NCI-H2171 treated with DMSO at 0.1 percent for 48 hours (cell line): Measurements from ENCODE around the gene TTLL8.
"Not testable (repeated sequence)": the region's sequence is repeated elsewhere in the genome, so short reads cannot be mapped to it uniquely, and the experiment has no call there.

Experiments
- DNase-seq: peaks from one replicate; lab custom pipeline; 2025; lab: John Stamatoyannopoulos, UW

The TTLL8 gene

GRCh38 chr22:49983148-49984042 is 74.7 kb downstream of the TTLL8 start:
- no peak for DNase-seq

- DNase-seq = not testable (repeated sequence)
These were observed 76.3 kb downstream of the TTLL8 start for GRCh38 chr22:49981799-49982198.

GRCh38 chr22:49979587-49980264 is 78.4 kb downstream of the TTLL8 start:
- DNase-seq = peak; percentile 39

- no peak for DNase-seq
These were observed 80.5 kb downstream of the TTLL8 start for GRCh38 chr22:49977578-49977977.

- peak; percentile 37 for DNase-seq
These were observed 81.5 kb downstream of the TTLL8 start for GRCh38 chr22:49976439-49977175.

- no peak for DNase-seq
These were observed 82.3 kb downstream of the TTLL8 start for GRCh38 chr22:49975543-49976389.

GRCh38 chr22:49973018-49973961 is 84.8 kb downstream of the TTLL8 start:
- no peak for DNase-seq

GRCh38 chr22:49972163-49973017 is 85.7 kb downstream of the TTLL8 start:
- no peak for DNase-seq

GRCh38 chr22:49971232-49972162 is 86.6 kb downstream of the TTLL8 start:
- peak; percentile 43 for DNase-seq

- DNase-seq = peak; percentile 97
These were observed 87.4 kb downstream of the TTLL8 start for GRCh38 chr22:49970528-49971231.

- DNase-seq = no peak
These were observed 88.2 kb downstream of the TTLL8 start for GRCh38 chr22:49969751-49970527.

- no peak for DNase-seq
These were observed 89.1 kb downstream of the TTLL8 start for GRCh38 chr22:49968831-49969661.
